ENCODE measurements around the gene CACNA1S.

GRCh38 chr1:201066986-201067385, 45.2 kb downstream of the CACNA1S start:
- TF ChIP-seq, protein P1, sequence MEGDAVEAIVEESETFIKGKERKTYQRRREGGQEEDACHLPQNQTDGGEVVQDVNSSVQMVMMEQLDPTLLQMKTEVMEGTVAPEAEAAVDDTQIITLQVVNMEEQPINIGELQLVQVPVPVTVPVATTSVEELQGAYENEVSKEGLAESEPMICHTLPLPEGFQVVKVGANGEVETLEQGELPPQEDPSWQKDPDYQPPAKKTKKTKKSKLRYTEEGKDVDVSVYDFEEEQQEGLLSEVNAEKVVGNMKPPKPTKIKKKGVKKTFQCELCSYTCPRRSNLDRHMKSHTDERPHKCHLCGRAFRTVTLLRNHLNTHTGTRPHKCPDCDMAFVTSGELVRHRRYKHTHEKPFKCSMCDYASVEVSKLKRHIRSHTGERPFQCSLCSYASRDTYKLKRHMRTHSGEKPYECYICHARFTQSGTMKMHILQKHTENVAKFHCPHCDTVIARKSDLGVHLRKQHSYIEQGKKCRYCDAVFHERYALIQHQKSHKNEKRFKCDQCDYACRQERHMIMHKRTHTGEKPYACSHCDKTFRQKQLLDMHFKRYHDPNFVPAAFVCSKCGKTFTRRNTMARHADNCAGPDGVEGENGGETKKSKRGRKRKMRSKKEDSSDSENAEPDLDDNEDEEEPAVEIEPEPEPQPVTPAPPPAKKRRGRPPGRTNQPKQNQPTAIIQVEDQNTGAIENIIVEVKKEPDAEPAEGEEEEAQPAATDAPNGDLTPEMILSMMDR (IDR thresholded peaks at IDR 0.05): no peak
- TF ChIP-seq EZH2phosphoT487 (IDR thresholded peaks at IDR 0.05): no peak
- TF ChIP-seq EZH2 (IDR thresholded peaks at IDR 0.05): no peak

All from neural progenitor cell (in vitro differentiated cells).